Retinal pigment epithelial cell (primary cell): Measurements from ENCODE around the gene CNPY3.
"Not testable (repeated sequence)": the region's sequence is repeated elsewhere in the genome, so short reads cannot be mapped to it uniquely, and the experiment has no call there.

Experiments used
- DNase-seq: peaks from one replicate; pipeline ENCODE4 v3.0.0-alpha.2; 2010; ENCODE audit warnings: low read depth
- H3K4me3 ChIP-seq: 2 replicates; pipeline ENCODE4 v1.5.1; 2011; ENCODE audit warnings: mild to moderate bottlenecking, low read length, control low read depth, moderate library complexity
- TF ChIP-seq, protein P1 (sequence below): conservative IDR thresholded peaks from 2 replicates; pipeline ENCODE4 v1.5.1; 2011; ENCODE audit warnings: low read depth, low read length, control low read depth, inconsistent platforms

Gene CNPY3

DNA sequence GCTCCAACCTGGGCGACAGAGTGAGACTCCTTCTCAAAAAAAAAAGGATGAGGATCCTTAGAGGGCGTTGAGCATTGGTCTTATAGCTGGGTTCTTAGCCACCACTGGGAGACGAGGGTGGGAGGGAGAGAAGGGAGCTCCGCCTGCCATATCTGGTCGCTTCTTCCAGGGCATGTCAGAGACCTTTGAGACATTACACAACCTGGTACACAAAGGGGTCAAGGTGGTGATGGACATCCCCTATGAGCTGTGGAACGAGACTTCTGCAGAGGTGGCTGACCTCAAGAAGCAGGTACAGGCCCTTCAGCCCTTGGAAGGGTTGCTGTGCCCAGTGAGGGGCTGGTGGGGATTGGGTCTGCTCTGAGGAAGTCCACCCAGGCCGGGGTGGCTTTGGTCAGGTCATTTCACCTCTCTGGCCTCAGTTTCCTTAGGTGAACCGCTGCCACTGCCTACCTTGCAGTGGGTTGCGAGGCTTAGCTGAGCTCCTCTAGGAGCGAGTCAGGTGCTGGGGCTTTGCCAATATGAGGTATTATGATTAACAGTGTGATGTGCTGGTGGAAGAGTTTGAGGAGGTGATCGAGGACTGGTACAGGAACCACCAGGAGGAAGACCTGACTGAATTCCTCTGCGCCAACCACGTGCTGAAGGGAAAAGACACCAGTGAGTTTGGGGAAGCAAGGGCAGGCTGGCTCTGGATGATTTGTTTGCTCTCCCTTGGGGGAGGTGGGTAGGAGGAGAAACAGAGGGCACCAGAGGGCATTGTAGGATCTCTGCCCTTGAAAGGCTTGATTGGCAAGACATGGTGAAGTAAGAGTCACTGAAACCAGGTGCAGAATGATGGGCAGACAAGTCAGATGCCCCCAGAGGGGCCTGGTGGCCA, 8.5 kb downstream of the CNPY3 start:
- H3K4me3 ChIP-seq: no peak overlapping the region
- DNase-seq: no peak
- TF ChIP-seq, protein P1, sequence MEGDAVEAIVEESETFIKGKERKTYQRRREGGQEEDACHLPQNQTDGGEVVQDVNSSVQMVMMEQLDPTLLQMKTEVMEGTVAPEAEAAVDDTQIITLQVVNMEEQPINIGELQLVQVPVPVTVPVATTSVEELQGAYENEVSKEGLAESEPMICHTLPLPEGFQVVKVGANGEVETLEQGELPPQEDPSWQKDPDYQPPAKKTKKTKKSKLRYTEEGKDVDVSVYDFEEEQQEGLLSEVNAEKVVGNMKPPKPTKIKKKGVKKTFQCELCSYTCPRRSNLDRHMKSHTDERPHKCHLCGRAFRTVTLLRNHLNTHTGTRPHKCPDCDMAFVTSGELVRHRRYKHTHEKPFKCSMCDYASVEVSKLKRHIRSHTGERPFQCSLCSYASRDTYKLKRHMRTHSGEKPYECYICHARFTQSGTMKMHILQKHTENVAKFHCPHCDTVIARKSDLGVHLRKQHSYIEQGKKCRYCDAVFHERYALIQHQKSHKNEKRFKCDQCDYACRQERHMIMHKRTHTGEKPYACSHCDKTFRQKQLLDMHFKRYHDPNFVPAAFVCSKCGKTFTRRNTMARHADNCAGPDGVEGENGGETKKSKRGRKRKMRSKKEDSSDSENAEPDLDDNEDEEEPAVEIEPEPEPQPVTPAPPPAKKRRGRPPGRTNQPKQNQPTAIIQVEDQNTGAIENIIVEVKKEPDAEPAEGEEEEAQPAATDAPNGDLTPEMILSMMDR: no peak

DNA sequence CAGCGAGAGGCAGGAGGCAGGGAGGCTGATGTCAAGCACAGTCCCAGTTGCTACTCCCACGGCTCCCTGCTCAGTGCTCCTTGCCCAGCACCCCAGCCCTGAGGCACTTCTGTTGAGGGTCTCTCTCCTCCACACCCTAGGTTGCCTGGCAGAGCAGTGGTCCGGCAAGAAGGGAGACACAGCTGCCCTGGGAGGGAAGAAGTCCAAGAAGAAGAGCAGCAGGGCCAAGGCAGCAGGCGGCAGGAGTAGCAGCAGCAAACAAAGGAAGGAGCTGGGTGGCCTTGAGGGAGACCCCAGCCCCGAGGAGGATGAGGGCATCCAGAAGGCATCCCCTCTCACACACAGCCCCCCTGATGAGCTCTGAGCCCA, 9.1 kb downstream of the CNPY3 start:
- no peak overlapping the region for H3K4me3 ChIP-seq
- DNase-seq: no peak
- TF ChIP-seq, protein P1: no peak

DNA sequence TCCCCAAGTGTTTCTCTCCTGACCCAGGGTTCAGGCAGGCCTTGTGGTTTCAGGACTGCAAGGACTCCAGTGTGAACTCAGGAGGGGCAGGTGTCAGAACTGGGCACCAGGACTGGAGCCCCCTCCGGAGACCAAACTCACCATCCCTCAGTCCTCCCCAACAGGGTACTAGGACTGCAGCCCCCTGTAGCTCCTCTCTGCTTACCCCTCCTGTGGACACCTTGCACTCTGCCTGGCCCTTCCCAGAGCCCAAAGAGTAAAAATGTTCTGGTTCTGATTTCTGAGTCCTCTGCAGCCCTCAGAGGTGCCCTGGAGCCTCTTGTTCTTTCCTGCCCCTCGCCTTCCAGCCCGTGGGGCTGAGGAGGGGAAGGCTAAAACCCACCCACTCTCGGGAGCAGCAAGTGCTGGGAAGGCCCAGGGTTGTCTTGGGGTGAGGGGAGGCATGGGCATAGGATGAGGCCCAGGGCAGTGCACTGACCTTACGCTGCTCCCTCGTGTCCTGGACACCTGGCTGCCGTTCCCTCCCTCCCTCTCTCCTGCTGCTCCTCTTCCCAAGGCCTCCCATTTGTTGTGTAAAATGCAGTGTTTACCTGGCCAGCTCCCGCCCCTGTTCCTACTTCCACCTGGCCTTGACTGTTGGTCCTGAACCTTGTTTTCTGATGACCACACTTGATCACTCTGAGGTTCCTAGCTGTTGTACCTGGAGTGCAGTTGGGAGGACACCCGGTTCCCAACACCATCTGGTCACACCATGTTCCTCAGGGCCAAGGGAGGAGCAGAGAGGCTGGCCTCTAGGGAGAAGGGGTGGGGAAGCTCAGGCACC, 9.9 kb downstream of the CNPY3 start:
- H3K4me3 ChIP-seq: no peak overlapping the region
- TF ChIP-seq, protein P1: no peak
- DNase-seq: no peak

DNA sequence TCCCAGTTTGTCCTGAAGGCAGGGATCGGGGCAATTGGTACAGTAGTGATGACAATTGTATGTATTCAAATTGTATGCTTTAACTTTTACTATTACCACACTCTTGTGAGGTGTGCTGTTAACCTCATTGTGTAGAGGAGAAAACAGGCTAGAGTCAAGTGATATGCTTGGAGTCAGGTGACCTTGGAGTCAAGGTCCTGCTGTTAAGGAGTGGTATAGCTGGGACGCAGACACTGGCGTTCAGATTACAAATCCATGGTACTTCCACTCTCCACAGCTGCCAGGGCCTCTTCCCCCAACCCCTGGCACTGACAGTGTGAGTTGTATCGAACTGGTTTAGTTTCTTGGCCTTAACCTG, 10.5 kb downstream of the CNPY3 start:
- TF ChIP-seq, protein P1: no peak
- no peak for DNase-seq
- H3K4me3 ChIP-seq: no peak overlapping the region

DNA sequence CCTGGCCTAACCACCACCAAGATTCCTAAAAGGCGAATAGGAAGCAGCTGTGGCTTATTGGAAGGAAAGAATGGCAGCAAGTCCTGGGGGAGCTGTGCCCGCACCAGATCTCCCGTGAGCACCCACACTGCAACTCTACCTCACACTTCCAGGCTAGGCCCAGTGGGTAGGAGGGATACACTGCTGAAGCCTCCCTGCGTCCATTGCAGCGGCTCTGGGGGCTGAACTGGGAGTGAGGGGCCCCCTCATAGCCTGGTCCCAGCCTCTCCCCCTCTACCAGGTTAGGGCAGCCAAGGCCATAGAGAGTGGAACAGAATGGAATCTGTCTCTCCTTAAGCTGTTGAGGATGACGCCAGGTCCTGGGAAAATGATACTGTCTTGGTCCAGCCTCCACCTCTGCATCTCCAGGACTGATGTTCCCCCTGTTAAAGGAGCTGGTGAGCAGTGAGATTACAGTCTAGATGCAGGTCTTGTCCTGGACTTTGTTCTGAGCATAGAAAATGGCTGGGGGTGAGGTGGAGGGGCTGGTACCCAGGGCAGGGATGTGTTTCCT, 11.3 kb downstream of the CNPY3 start:
- DNase-seq: no peak
- TF ChIP-seq, protein P1: no peak
- H3K4me3 ChIP-seq: no peak overlapping the region

DNA sequence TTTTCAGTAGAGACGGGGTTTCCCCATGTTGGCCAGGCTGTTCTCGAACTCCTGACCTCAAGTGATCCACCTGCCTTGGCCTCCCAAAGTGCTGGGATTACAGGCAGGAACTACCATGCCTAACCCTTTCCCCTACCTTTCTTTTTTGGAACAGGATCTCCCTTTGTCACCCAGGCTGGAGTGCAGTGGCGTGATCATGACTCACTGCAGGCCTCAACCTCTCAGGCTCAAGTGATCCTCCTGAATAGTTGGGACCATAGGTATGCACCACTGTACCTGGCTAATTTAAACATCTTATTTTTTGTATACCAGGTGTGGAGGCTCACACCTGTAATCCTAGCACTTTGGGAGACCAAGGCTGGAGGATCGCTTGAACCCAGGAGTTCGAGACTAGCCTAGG, 12.1 kb downstream of the CNPY3 start:
- not testable (repeated sequence) for H3K4me3 ChIP-seq, DNase-seq

DNA sequence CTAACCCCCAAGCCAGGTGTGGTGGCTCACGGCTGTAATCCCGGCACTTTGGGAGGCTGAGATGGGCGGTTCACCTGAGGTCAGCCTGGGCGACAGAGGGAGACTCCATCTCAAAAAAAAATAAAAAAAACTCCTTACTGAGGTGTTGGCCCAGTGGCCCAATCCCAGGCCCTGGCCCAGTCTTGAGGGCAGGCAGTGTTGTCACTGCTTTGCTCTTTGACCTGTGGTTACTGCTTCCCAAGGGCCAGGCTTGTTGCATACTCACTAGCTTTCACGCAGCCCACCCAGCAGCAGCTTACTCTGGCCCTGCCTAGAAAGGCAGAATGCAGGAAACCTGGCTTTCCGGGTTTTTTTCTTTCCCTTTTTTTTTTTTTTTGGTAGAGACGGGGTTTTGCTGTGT, 13.2 kb downstream of the CNPY3 start:
- TF ChIP-seq, protein P1: no peak
- DNase-seq: no peak
- no peak overlapping the region for H3K4me3 ChIP-seq
